Measurements from ENCODE around the gene OR2T10.
"Not testable (repeated sequence)": the region's sequence is repeated elsewhere in the genome, so short reads cannot be mapped to it uniquely, and the experiment has no call there.

- TF ChIP-seq CTCF, POLR2A (IDR thresholded peaks at IDR 0.05): not testable (repeated sequence)
Measured at GRCh38 chr1:248547383-248547782, 50.1 kb downstream of the OR2T10 start.
